Prostate gland (tissue), 2 donors: ENCODE measurements around the gene CRISPLD2.

ENCODE experiments used
- CTCF ChIP-seq, 4 experiments: fragments of 200-600 bp in 2 of 4; fragments of 450-650 bp in 2 of 4; sonication (generic) in 2 of 4; IDR thresholded peaks; 1 replicate in 3 of 4; 2 replicates in 1 of 4; pipeline ENCODE4 v1.5.1; 2016 to 2019; ENCODE audit warnings: antibody characterized with exemption in 4 of 4, mild to moderate bottlenecking in 2 of 4, moderate library complexity in 2 of 4
- POLR2A ChIP-seq: fragments of 450-650 bp; IDR thresholded peaks from one replicate; pipeline ENCODE4 v1.6.1; 2016; ENCODE audit warnings: antibody characterized with exemption, mild to moderate bottlenecking
- POLR2AphosphoS5 ChIP-seq: sonication (generic); formaldehyde crosslinking; IDR thresholded peaks from one replicate; pipeline ENCODE4 v1.6.1; 2017; ENCODE audit warnings: antibody characterized with exemption

- no peak for TF ChIP-seq POLR2AphosphoS5
- no peak for TF ChIP-seq CTCF (IDR thresholded peaks at IDR 0.05)
- TF ChIP-seq POLR2A, result no peak
Measured at GRCh38 chr16:84786605-84787262, 33.1 kb upstream of the CRISPLD2 start.
